Measurements from ENCODE around the gene IQSEC3.

The IQSEC3 gene

DNA sequence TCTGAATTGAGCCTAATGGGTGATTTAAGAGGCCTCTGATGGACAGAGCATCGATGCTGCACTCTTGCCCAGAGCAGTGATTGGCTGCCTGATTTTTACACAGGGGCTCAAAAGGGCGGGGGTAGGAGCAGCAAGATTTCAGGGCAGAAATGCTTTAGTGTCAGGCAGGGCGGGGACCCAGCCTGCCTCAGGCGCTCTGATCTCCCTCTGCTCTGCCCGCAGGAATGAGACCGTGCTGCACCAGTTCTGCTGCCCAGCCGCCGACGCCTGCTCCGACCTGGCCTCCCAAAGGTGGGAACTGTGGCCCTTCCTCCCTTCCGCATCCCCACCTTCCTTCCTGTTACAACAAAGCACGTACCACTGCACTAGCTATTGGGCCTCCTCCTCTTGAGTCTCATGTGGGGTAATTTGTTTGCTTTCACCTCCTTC is 32.4 kb downstream of the IQSEC3 start:
- Histone ChIP-seq H3K4me3 (ENCODE audit: insufficient read depth, low read depth, low read length) (peak overlapping the region; percentile 6), H3K36me3 (ENCODE audit: control insufficient read depth, insufficient read depth, low read length) (no peaks in the 10 kb centered on the region), H3K27ac (ENCODE audit: insufficient read depth, low read depth, low read length, poor library complexity, severe bottlenecking) (no peak overlapping the region), H3K27me3 (ENCODE audit: control insufficient read depth, insufficient read depth, low read length, poor library complexity, severe bottlenecking) (no peaks in the 10 kb centered on the region), H3K4me1 (ENCODE audit: control insufficient read depth, insufficient read depth, low read length) (peaks cover 16% of the 10 kb centered on the region), H3K9me3 (ENCODE audit: control insufficient read depth, low read length) (no peaks in the 10 kb centered on the region)
- 48 to 53% methylated on average over 12 of the region's 12 CpGs for WGBS, 2 experiments

- Histone ChIP-seq H3K4me1 (ENCODE audit: control insufficient read depth, insufficient read depth, low read length) (peaks cover 19% of the 10 kb centered on the region), H3K27ac (ENCODE audit: insufficient read depth, low read depth, low read length, poor library complexity, severe bottlenecking) (no peak overlapping the region), H3K4me3 (ENCODE audit: insufficient read depth, low read depth, low read length) (no peak overlapping the region), H3K27me3 (ENCODE audit: control insufficient read depth, insufficient read depth, low read length, poor library complexity, severe bottlenecking) (no peaks in the 10 kb centered on the region), H3K9me3 (ENCODE audit: control insufficient read depth, low read length) (no peaks in the 10 kb centered on the region), H3K36me3 (ENCODE audit: control insufficient read depth, insufficient read depth, low read length) (no peaks in the 10 kb centered on the region)
- WGBS, 2 experiments = 33 to 35% methylated on average over 13 of the region's 13 CpGs
Measured at GRCh38 chr12:99605-100004, 33.0 kb downstream of the IQSEC3 start.

DNA sequence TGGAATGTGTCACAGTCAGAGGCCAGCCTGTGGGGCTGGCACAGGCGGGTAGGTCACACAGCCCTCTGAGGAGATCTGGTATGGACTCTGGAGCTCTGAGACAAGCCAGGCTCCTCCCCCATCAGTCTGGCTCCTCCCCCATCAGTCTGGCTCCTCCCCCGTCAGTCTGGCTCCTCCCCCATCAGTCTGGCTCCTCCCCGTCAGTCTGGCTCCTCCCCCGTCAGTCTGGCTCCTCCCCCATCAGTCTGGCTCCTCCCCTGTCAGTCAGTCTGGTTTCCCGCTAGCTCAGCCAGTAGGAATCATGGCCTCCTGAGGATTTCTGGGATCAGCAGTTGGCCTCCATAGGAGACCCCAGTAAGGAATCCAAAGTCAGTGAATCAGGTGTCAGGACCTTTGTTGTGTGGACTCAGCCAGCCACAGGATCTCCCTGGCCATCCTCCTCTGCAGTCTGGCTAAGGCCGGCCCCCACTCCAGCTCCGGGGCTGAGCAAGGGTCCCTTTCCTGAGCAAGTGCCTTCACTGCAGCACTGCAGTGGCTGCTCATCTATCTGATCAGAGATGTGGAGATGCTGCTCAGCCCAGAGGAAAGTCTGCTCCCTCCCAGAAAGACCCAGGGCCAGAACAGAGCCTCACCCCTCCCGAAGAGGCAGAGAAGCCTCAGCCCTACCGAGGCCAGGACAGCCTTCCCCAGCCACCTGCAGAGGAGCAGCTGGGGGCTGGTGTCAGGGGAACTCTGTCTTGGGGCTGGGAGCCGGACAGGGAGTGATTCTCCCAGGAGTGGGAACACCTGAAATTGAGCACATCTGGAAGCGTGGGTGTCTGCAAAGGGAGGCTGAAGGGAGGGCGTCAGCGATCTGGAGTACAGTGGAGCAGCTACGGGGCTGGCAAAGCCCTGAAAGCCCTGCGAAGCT is 35.7 kb downstream of the IQSEC3 start:
- H3K27ac ChIP-seq (ENCODE audit: insufficient read depth, low read depth, low read length, poor library complexity, severe bottlenecking) = no peak overlapping the region
- WGBS, 2 experiments = 84 to 87% methylated on average over 15 of the region's 15 CpGs
- no peak overlapping the region for H3K4me3 ChIP-seq (ENCODE audit: insufficient read depth, low read depth, low read length)
- H3K4me1 ChIP-seq (ENCODE audit: control insufficient read depth, insufficient read depth, low read length) = peaks cover 27% of the 10 kb centered on the region
- no peaks in the 10 kb centered on the region for H3K9me3 ChIP-seq (ENCODE audit: control insufficient read depth, low read length)
- no peaks in the 10 kb centered on the region for H3K27me3 ChIP-seq (ENCODE audit: control insufficient read depth, insufficient read depth, low read length, poor library complexity, severe bottlenecking)
- H3K36me3 ChIP-seq (ENCODE audit: control insufficient read depth, insufficient read depth, low read length) = no peaks in the 10 kb centered on the region

GRCh38 chr12:102879-103168 is 36.3 kb downstream of the IQSEC3 start:
- 53 to 67% methylated on average over 7 of the region's 7 CpGs for WGBS, 2 experiments
- H3K36me3 ChIP-seq (ENCODE audit: control insufficient read depth, insufficient read depth, low read length) = no peaks in the 10 kb centered on the region
- H3K27me3 ChIP-seq (ENCODE audit: control insufficient read depth, insufficient read depth, low read length, poor library complexity, severe bottlenecking) = no peaks in the 10 kb centered on the region
- no peak overlapping the region for H3K4me3 ChIP-seq (ENCODE audit: insufficient read depth, low read depth, low read length)
- H3K4me1 ChIP-seq (ENCODE audit: control insufficient read depth, insufficient read depth, low read length) = peaks cover 27% of the 10 kb centered on the region
- H3K27ac ChIP-seq (ENCODE audit: insufficient read depth, low read depth, low read length, poor library complexity, severe bottlenecking) = no peak overlapping the region
- no peaks in the 10 kb centered on the region for H3K9me3 ChIP-seq (ENCODE audit: control insufficient read depth, low read length)

- no peak overlapping the region for H3K4me3 ChIP-seq (ENCODE audit: insufficient read depth, low read depth, low read length)
- no peaks in the 10 kb centered on the region for H3K27me3 ChIP-seq (ENCODE audit: control insufficient read depth, insufficient read depth, low read length, poor library complexity, severe bottlenecking)
- H3K9me3 ChIP-seq (ENCODE audit: control insufficient read depth, low read length) = no peaks in the 10 kb centered on the region
- H3K4me1 ChIP-seq (ENCODE audit: control insufficient read depth, insufficient read depth, low read length) = peaks cover 27% of the 10 kb centered on the region
- 58 to 68% methylated on average over 11 to 14 of the region's 19 CpGs for WGBS, 2 experiments
- no peaks in the 10 kb centered on the region for H3K36me3 ChIP-seq (ENCODE audit: control insufficient read depth, insufficient read depth, low read length)
- no peak overlapping the region for H3K27ac ChIP-seq (ENCODE audit: insufficient read depth, low read depth, low read length, poor library complexity, severe bottlenecking)
Measured at GRCh38 chr12:103169-103981, 36.8 kb downstream of the IQSEC3 start.

DNA sequence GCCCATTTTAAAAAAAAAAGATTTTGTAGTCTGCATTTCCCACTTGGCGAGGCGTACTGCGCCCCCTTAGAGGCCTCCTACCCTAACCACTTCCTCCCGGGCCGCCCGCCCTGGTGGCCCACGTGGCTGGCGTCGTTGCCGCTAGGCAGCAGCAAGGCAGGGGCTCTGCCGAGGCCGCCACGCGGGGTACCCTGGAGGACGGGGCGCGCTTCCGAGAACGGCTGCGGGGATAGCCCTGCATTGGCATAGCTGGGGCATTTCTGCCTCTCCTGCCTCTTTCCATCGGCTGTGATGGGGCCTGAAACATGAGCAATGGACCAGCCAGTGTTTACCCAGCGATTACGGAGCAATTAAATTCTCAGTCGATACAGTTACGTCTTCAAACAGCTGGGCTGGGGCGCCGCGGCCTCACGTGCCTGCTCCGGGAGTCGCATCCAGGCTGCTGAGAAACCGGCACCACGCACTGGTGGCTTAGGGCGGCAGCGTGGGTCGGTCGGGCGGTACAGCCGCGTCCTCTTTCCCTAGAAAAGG is 38.0 kb downstream of the IQSEC3 start:
- H3K27ac ChIP-seq (ENCODE audit: insufficient read depth, low read depth, low read length, poor library complexity, severe bottlenecking) = no peak overlapping the region
- peaks cover 21% of the 10 kb centered on the region for H3K4me1 ChIP-seq (ENCODE audit: control insufficient read depth, insufficient read depth, low read length)
- H3K36me3 ChIP-seq (ENCODE audit: control insufficient read depth, insufficient read depth, low read length) = no peaks in the 10 kb centered on the region
- no peak overlapping the region for H3K4me3 ChIP-seq (ENCODE audit: insufficient read depth, low read depth, low read length)
- no peaks in the 10 kb centered on the region for H3K9me3 ChIP-seq (ENCODE audit: control insufficient read depth, low read length)
- WGBS, 2 experiments = 93 to 94% methylated on average over 40 of the region's 40 CpGs
- no peaks in the 10 kb centered on the region for H3K27me3 ChIP-seq (ENCODE audit: control insufficient read depth, insufficient read depth, low read length, poor library complexity, severe bottlenecking)

DNA sequence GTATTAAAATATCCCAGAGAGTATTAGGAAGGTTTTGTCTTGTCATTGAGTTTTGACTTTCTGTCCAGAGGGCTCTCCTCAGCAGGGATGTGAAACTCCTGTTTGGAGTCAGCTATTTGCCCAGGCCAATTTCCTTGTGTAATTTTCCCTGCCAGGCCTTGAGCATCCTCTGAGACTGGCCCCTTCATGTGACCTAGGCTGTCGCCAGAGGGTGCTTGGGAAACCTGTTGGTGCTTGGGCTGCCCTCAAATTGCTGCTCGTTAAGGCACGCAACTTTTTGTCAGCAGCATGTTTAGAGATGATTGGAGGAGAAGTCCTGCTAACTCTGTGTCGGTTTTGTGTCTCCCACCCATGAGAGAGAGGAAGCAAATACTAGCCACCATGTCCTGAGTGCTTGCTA is 39.1 kb downstream of the IQSEC3 start:
- H3K9me3 ChIP-seq (ENCODE audit: control insufficient read depth, low read length) = no peaks in the 10 kb centered on the region
- WGBS, 2 experiments = 92 to 93% methylated on average over 4 of the region's 4 CpGs
- peaks cover 26% of the 10 kb centered on the region for H3K4me1 ChIP-seq (ENCODE audit: control insufficient read depth, insufficient read depth, low read length)
- H3K27ac ChIP-seq (ENCODE audit: insufficient read depth, low read depth, low read length, poor library complexity, severe bottlenecking) = no peak overlapping the region
- no peaks in the 10 kb centered on the region for H3K27me3 ChIP-seq (ENCODE audit: control insufficient read depth, insufficient read depth, low read length, poor library complexity, severe bottlenecking)
- no peaks in the 10 kb centered on the region for H3K36me3 ChIP-seq (ENCODE audit: control insufficient read depth, insufficient read depth, low read length)
- H3K4me3 ChIP-seq (ENCODE audit: insufficient read depth, low read depth, low read length) = no peak overlapping the region

DNA sequence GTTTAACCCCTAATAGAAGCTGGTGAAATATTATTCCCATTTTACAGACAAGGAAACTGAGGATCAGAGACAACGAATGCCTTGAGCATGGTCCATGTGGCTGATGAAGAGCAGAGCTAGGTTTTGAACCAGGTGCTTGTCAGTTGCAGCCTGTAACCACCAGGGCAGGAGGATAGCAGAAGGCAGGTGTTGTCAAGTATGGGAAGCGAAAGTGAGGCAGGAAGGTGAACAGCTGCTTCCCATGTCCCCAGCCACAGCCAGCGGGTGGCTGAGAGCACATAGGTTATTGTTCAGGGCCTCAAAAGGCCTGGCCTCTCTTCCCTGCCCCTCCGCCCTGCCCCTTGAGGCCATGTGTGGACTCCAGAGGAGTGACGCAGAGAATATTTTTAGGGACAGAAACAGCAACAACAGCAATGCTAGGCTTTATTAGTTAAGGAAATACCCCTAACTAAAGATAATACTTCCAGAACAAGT is 39.6 kb downstream of the IQSEC3 start:
- Histone ChIP-seq H3K9me3 (ENCODE audit: control insufficient read depth, low read length) (no peaks in the 10 kb centered on the region), H3K4me3 (ENCODE audit: insufficient read depth, low read depth, low read length) (no peak overlapping the region), H3K27ac (ENCODE audit: insufficient read depth, low read depth, low read length, poor library complexity, severe bottlenecking) (no peak overlapping the region), H3K27me3 (ENCODE audit: control insufficient read depth, insufficient read depth, low read length, poor library complexity, severe bottlenecking) (no peaks in the 10 kb centered on the region), H3K36me3 (ENCODE audit: control insufficient read depth, insufficient read depth, low read length) (no peaks in the 10 kb centered on the region), H3K4me1 (ENCODE audit: control insufficient read depth, insufficient read depth, low read length) (peaks cover 30% of the 10 kb centered on the region)
- 75 to 77% methylated on average over 5 of the region's 5 CpGs for WGBS, 2 experiments

DNA sequence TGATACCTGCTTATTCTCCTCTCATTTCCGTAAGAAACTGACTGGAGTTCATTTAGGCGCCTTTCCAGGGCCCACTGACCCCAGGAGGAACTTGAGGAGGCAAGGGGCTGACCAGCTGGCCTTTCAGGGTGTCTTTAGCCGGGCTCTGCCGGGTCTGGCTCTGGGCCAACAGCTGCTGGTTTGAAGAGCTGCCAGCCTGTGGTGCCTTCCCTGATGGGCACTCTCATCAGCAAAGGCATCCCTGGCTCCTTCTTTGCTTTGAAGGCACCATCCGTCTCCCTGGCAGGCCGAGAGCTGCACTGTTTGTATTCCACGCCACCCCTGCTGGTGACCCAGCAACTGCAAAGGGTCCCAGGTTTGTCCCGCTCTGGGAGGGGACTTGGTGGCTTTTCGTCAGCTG is 42.0 kb downstream of the IQSEC3 start:
- Histone ChIP-seq H3K36me3 (ENCODE audit: control insufficient read depth, insufficient read depth, low read length) (no peaks in the 10 kb centered on the region), H3K9me3 (ENCODE audit: control insufficient read depth, low read length) (no peaks in the 10 kb centered on the region), H3K4me1 (ENCODE audit: control insufficient read depth, insufficient read depth, low read length) (peaks cover 24% of the 10 kb centered on the region), H3K4me3 (ENCODE audit: insufficient read depth, low read depth, low read length) (no peak overlapping the region), H3K27ac (ENCODE audit: insufficient read depth, low read depth, low read length, poor library complexity, severe bottlenecking) (no peak overlapping the region), H3K27me3 (ENCODE audit: control insufficient read depth, insufficient read depth, low read length, poor library complexity, severe bottlenecking) (no peaks in the 10 kb centered on the region)
- 89 to 91% methylated on average over 9 of the region's 9 CpGs for WGBS, 2 experiments

DNA sequence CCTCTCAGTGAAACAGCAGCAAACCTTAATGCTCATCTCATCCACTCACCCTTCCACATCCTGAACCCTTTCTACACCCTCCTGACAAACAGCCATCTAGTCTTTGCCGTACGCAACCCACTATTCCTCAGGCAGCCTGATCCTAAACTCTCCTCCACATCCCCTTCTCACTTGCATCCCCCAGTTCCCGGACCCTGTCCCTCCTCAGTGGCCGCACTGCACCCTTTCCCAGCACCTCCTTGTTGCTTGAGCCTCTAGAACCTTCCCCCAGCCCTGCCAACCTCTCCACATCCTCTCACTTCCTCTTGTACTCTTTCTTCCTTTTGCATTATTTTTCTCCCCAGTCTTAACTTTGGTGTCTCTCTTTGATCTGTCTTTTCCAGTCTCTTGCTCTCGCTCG is 42.9 kb downstream of the IQSEC3 start:
- H3K27me3 ChIP-seq (ENCODE audit: control insufficient read depth, insufficient read depth, low read length, poor library complexity, severe bottlenecking) = no peaks in the 10 kb centered on the region
- H3K4me1 ChIP-seq (ENCODE audit: control insufficient read depth, insufficient read depth, low read length) = peaks cover 23% of the 10 kb centered on the region
- H3K27ac ChIP-seq (ENCODE audit: insufficient read depth, low read depth, low read length, poor library complexity, severe bottlenecking) = no peak overlapping the region
- H3K36me3 ChIP-seq (ENCODE audit: control insufficient read depth, insufficient read depth, low read length) = no peaks in the 10 kb centered on the region
- no peaks in the 10 kb centered on the region for H3K9me3 ChIP-seq (ENCODE audit: control insufficient read depth, low read length)
- WGBS, 2 experiments = 81 to 86% methylated on average over 6 of the region's 6 CpGs
- H3K4me3 ChIP-seq (ENCODE audit: insufficient read depth, low read depth, low read length) = no peak overlapping the region

Measured in ectodermal cell (in vitro differentiated cells).